Femur (tissue), 1 donor: Measurements from ENCODE around the gene POLR1B.
A peak's percentile ranks its signal among the peaks of the same experiment; 100 is the strongest.
"Not testable (repeated sequence)": the region's sequence is repeated elsewhere in the genome, so short reads cannot be mapped to it uniquely, and the experiment has no call there.

ENCODE experiments used
- DNase-seq: peaks from one replicate; pipeline ENCODE4 v3.0.0-alpha.2; 2017

The POLR1B gene, protein sequence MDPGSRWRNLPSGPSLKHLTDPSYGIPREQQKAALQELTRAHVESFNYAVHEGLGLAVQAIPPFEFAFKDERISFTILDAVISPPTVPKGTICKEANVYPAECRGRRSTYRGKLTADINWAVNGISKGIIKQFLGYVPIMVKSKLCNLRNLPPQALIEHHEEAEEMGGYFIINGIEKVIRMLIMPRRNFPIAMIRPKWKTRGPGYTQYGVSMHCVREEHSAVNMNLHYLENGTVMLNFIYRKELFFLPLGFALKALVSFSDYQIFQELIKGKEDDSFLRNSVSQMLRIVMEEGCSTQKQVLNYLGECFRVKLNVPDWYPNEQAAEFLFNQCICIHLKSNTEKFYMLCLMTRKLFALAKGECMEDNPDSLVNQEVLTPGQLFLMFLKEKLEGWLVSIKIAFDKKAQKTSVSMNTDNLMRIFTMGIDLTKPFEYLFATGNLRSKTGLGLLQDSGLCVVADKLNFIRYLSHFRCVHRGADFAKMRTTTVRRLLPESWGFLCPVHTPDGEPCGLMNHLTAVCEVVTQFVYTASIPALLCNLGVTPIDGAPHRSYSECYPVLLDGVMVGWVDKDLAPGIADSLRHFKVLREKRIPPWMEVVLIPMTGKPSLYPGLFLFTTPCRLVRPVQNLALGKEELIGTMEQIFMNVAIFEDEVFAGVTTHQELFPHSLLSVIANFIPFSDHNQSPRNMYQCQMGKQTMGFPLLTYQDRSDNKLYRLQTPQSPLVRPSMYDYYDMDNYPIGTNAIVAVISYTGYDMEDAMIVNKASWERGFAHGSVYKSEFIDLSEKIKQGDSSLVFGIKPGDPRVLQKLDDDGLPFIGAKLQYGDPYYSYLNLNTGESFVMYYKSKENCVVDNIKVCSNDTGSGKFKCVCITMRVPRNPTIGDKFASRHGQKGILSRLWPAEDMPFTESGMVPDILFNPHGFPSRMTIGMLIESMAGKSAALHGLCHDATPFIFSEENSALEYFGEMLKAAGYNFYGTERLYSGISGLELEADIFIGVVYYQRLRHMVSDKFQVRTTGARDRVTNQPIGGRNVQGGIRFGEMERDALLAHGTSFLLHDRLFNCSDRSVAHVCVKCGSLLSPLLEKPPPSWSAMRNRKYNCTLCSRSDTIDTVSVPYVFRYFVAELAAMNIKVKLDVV

DNA sequence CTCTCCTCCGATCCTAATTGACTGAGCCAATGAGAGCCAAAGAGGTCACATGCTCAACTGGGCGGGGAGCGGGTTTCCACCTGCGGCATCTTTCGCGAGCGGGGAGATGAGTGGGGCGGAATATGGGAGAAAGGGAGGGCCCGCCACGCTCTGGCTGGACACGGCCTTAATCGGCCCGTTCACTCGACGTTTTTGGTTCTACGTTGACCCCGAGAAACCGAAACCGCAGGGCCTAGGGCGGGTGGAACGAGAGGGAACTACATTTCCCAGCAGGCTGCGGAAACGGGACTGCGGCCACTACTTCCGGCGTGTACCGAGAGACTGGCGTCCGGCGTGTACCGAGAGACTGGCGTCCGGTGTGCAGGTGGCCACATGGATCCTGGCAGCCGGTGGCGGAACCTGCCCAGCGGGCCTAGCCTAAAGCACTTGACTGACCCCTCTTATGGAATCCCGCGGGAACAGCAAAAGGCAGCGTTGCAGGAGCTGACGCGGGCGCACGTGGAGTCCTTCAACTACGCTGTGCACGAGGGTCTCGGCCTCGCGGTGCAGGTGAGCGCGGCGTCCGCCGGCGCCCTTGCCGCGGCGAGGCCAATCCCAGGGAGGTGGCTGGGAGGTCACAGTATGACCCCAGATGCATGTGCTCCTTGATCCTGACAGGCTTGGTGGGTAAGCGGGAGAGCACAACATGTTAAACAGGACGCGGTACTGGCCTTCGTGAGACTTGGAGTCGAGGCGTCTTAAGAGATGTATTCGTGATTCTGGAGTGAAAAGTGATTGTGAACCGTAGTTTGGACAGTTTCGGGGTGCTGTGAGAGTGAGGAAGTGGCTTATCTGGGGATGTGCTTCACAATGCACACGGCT is at the start of gene POLR1B:
Gene POLR1B, plus strand, starts transcription at position 343 of the 861 bp plus-strand sequence. Its CDS starts 30 bp downstream, at position 373.
- DNase-seq, result peak; percentile 87

DNA sequence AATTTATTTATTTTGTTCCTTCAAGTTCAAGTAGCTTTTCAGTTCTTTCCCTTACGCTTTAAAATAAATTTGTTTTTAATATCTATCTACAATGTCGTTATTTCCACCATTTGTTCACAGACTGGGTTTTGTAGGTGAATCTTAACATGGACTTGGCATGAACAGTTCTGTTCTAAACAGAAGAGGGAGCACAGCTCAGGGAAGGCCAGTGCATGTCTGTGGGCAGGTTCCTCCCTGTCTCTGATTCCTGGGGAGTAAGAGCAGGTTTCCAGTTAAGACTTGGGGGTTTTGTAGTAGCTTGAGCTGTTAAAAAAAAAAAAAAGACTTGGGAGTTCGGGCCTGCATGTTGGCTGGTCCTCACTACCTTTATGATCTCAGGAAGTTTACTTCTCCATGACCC is 49.2 kb upstream of the POLR1B start:
- no peak for DNase-seq

DNA sequence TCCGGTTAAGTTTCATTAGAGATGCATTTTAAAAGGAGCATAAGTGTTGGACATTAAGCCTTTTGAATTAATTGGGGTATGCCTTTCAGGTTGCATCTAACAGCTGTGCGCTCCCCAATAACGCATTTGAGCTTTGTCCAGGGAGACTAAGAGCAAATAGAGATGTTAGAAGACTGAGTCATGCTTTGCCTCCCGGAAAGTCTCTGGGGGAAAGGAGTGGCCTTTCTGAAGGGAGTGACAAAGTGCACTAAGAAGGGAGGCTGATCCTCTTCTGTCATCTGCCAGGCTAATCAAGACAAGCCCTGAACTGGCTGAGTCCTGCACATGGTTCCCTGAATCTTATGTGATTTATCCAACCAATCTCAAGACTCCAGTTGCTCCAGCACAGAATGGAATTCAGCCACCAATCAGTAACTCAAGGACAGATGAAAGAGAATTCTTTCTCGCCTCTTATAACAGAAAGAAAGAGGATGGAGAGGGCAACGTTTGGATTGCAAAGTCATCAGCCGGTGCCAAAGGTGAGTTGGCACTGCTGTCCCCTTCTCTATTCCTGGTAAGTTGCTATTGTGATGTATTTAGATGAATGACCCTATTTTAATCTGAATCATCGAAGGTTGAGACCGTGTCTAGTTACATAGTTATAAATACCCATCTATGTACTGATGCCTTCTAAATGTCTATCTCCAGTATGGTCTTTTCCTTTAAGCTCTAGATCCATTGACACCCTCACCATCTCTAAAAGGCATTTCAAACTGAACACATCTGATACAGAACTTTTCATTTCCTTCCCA is 48.2 kb upstream of the POLR1B start:
- no peak for DNase-seq

DNA sequence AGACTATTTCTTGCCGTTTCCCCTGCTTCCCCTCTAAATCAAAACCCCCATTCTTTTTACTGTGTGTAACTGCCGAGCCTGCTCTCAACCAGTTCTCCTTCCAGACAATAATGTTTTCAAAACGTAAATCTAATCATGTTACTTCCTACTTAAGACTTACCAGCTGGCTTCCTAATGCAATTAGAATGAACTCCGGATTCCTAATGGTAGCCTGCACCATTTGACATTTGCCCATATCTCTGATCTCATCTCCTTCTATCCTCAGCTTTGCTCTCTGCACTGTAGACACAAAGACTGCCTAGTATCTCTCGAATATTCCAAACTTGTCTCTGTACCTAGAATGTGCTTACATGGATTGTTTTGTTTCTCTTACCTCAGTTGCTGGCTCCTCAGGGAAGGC is 47.4 kb upstream of the POLR1B start:
- no peak for DNase-seq

DNA sequence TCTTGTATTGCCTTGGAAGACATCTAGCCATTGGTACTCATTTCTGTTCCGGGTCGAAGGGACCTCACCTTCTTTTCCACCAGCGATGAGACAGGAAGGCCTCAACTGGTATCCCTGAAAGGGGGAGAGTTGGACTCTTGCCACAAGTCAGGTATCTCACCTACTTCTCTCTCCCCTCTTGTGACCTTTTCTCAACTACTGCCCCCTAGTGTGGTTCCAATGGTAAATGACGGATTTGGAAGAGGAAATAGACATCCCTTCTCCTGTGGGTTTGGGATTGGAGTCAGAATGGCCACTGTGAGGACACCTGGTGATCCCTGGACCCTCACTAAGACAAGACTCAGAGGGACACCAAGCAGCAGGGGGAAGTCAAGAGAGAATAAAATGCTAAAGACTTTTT is 46.4 kb upstream of the POLR1B start:
- not testable (repeated sequence) for DNase-seq

DNA sequence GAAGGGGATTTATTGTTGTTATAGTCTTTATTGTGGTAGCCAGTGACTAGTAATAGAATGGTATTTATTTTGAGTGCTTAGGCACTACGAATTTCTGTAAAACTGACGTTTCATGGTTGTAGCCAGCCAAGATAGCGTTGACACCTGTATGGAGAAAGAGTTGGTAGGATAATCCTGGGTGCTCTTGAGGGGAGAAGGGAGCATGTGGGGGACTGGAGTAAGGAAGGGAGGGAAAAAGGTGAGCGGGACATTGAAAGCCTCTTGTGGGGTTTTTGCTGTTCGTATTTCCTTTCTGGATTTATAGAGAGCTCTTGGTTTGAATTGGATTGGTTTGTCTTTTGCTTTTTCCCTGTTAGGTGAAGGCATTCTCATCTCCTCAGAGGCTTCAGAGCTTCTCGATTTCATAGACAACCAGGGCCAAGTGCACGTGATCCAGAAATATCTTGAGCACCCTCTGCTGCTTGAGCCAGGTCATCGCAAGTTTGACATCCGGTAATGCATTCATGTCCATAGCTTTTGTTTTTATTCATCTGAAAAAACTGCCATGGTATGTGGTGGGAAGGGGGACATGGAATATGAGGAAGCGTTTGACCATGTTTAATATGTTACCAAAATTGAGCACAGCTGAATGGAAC is 41.3 kb upstream of the POLR1B start:
- not testable (repeated sequence) for DNase-seq

DNA sequence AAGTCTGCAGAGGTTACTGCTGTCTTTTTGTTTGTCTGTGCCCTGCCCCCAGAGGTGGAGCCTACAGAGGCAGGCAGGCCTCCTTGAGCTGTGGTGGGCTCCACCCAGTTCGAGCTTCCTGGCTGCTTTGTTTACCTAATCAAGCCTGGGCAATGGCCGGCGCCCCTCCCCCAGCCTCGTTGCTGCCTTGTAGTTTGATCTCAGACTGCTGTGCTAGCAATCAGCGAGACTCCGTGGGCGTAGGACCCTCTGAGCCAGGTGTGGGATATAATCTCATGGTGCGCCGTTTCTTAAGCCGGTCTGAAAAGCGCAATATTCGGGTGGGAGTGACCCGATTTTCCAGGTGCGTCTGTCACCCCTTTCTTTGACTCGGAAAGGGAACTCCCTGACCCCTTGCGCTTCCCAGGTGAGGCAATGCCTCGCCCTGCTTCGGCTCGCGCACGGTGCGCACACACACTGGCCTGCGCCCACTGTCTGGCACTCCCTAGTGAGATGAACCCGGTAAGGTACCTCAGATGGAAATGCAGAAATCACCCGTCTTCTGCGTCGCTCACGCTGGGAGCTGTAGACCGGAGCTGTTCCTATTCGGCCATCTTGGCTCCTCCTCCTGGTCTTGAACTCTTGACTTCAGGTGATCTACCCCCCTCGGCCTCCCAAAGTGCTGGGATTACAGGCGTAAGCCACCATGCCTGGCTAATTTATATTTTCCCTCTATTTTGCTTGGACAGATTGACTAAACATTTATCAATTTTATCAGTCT is 32.8 kb upstream of the POLR1B start:
- DNase-seq, result not testable (repeated sequence)

DNA sequence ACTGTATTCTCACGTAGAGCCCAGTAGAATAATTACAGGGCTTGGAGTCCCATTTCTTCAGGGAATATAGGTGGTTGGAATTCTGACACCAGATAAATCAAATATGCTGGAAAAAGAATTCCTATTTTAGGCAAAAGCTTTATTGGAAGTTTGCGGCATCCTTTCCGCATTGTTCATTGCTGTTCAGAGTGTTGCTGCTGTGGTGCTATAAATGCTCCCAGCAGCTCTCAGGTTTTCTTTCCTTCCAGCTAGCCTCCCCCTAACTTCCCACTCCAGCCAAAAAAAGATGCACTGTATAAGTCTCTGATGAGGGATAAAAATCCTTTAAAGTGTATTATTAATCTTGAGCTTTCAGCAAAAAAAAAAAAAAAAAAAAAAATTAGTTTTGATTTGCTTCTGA is 25.5 kb upstream of the POLR1B start:
- no peak for DNase-seq

DNA sequence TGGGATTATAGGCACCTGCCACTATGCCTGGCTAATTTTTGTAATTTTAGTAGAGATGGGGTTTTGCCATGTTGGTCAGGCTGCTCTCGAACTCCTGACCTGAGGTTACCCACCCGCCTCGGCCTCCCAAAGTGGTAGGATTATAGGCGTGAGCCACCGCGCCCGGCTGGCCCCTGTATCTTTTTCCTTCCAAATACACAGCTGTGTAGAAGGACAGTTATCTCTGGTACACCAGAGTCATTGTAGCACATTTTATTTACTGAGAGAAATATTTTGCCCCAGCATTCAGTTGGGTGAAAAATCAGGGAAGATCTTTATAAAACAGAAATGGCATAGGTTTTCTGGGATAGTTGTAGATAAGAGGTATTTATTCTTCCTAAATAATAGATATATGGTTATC is 23.5 kb upstream of the POLR1B start:
- DNase-seq, result no peak

DNA sequence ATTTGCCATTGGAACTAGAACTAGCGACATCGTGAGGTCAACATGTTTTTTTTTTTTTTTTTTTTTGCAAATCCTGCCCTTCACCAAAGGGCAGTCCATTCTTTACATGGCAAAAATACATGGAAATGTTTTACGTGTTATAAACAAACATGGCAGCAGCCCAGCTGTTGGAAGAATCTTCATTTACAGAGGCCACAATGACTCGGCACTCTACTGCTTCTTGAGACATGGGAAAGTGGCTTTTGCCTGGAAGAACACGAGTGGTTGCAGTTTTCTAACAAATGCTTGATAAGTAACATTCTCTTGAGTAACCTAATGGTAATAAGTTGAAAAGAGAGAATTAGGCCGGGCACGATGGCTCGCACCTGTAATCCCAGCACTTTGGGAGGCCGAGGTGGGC is 22.8 kb upstream of the POLR1B start:
- no peak for DNase-seq

DNA sequence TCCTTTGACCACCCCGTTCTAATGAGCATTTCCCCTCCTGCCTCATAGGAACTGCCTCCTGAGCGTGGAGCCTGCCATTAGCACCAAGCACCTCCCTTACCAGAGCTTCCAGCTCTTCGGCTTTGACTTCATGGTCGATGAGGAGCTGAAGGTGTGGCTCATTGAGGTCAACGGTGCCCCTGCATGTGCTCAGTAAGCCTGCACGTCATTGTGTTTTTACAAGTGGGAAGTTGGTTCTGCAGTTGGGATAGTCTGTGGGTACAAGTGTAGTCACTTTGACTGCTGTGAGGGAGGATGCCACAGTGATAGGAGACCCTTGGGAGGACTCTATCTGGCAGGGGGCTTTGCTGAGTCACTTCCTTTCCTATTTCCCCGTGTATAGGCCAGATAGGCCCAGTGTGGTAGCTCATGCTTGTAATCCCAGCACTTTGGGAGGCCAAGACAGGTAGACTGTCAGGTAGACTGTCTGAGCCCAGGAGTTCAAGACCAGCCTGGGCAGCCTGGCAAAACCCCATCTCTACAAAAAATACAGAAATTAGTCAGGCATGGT is 22.0 kb upstream of the POLR1B start:
- DNase-seq, result no peak

DNA sequence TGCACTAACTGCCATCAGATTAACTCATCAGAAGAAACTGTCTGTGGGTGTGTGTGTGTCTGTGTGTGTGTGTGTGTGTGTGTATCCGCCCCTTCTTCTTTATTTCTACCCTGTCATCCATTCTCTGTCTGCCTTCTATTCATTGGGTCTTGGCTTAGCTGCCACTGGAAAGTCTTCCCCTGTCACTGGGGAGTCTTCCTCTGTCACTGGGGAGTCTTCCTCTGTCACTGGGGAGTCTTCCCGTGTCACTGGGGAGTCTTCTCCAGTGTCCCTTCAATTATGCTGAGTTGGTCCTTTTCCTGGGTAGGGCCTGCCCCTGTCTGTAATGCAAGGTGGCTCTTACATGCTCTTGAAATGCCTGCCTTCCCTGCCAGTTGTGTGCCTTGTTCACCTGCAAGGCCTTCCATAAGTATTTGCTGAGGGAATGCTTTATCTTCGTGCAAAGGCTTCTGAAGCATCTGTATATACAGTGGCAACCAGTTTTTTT is 18.9 kb upstream of the POLR1B start:
- DNase-seq, result no peak

DNA sequence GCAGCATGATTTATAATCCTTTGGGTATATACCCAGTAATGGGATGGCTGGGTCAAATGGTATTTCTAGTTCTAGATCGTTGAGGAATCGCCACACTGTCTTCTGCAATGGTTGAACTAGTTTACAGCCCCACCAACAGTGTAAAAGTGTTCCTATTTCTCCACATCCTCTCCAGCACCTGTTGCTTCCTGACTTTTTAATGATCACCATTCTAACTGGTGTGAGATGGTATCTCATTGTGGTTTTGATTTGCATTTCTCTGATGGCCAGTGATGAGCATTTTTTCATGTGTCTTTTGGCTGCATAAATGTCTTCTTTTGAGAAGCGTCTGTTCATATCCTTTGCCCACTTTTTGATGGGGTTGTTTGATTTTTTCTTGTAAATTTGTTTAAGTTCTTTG is 18.0 kb upstream of the POLR1B start:
- not testable (repeated sequence) for DNase-seq

DNA sequence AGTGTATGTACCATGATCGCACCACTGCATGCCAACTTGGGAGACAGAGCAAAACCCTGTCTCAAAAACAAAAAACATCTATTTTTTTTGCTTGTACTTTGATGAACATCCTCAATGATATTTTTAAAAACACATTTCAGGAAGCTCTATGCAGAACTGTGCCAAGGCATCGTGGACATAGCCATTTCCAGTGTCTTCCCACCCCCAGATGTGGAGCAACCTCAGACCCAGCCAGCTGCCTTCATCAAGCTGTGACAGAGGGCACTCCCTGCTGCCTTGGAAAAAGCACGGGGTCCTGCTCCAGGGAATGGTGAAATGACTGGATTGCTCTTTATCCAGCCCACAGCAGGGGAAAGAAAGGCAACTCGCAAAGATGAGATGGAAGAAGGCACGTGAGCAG is 13.7 kb upstream of the POLR1B start:
- DNase-seq, result no peak

DNA sequence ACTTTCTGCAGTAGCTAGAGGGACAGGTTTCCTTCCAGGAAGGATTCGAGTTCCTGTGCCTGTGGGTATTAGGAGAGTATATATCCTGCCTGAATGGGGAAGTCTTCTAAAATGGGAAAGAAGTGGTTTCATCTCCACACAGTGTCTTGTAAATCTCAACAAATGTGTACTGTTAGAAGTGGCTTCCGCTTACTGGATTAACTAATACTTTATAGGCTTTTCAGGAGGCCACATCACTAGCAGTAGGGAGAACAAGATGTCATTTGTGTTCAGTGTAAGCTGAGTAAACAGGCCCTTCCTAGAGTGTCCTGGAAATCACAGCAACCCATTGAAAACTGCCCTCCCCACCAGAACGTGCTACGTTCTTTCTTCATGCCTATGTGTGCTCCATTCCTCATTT is 12.5 kb upstream of the POLR1B start:
- DNase-seq, result no peak

DNA sequence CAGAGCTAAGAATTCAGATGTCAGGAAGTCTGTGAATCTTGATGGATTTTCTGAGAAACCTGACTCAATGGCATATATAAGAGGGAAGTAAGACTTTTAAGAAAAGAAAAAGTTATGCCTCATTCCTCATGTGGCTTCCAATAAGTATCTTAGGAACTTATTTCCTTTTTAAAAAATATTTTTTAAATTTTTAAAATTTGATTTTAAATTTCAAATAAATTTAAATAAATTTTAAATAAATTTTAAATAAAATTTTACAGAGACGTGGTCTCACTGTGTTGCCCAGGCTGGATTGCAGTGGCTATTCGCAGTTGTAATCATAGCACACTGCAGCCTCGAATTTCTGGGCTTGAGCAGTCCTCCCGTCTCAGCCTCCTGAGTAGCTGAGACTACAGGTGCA is 11.5 kb upstream of the POLR1B start:
- no peak for DNase-seq

DNA sequence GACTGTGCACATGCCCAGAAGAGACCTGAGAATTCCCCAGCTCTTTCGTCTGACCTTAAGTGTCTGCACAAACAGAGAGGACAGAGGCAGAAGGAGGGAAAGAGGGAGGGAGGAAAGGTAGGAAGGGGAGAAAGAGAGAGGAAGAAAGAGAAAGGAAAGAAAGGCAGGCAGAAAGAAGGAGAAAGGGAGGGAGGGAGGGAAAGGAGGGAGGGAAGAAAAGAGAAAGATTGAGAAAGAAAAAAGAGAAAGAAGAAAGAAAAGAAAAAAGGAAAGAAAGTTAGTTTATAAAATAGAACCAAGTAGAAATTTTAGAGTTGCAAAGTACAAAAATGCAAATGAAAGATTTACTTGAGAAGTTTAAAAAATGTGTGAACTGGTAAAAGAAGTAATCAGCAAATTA is 7.4 kb upstream of the POLR1B start:
- no peak for DNase-seq

DNA sequence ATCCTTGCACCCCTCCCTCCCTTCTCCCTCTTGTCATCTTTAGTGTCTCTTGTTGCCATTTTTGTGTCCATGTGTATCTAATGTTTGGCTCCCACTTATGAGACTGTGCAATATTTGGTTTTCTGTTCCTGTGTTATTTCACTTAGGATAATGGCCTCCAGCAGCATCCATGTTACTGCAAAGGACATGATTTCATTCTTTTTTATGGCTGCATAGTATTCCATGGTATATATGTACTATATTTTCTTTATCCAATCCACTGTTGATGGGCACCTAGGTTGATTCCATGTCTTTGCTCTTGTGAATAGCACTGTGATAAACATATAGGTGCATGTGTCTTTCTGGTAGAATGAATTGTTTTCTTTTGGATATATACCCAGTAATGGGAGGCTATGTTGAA is 5.6 kb upstream of the POLR1B start:
- DNase-seq, result not testable (repeated sequence)

DNA sequence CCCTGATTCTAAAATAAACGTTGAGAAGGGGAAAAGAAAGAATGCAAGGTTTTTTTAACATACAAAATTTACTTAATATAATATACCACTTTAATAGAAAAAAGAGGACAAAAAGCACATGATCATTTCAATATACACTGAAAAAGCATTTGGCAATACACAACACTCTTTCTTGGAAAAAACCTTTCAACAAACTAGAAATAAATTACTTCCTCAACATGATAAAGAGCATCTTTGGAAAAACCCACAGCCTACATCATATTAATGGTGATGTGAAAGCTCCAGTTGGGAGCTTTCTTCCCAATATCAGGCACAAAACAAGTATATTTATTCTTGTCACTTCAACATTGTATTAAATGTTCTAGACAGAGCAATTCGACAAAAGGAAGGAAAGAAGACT is 3.0 kb upstream of the POLR1B start:
- no peak for DNase-seq

DNA sequence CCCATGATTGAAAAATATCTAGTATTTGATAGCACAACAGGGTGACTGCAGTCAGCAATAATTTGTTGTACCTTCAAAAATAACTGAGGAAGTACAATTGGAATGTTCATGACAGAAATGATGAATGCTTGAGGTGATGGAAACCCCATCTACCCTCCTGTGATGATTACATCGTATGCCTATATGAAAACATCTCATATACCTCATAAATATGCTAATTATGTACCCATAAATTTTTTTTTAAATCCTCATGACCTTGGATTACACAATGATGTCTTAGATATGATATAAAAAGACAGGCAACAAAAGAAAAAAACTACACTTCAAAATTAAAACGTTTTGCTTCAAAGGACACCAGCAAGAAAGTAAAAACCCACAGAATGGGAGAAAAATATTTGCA is 1.4 kb upstream of the POLR1B start:
- no peak for DNase-seq
